GM23338 (cell line): ENCODE data around the gene PTP4A1. TPM values are rescaled to one million over a fixed set of nuclear protein-coding genes. Genes with fewer than 3 reads are reported as not detected.

Source experiments
- ATAC-seq: fragments of 200-7000 bp; cut with Tn5 transposase; 3 replicates; pipeline ENCODE4 v1.9.1; 2020
- DNase-seq: peaks from one replicate; pipeline ENCODE4 v3.0.0-alpha.2; 2015; ENCODE audit warnings: low spot score
- H2AFZ ChIP-seq: fragments of 200-600 bp; sonication (generic); 2 replicates; pipeline ENCODE4 v1.8.0; 2016; ENCODE audit warnings: antibody characterized with exemption, mild to moderate bottlenecking, moderate library complexity
- H3F3A ChIP-seq: fragments of 200-600 bp; sonication (generic); replicated peaks from 2 replicates; pipeline ENCODE4 v1.8.0; 2017; ENCODE audit warnings: antibody characterized with exemption, mixed run types, low read depth
- H3K27ac ChIP-seq: fragments of 200-600 bp; sonication (generic); 2 replicates; pipeline ENCODE4 v1.6.1; 2016; ENCODE audit warnings: low read depth
- H3K27me3 ChIP-seq: fragments of 200-600 bp; sonication (generic); 2 replicates; pipeline ENCODE4 v1.8.0; 2016; ENCODE audit warnings: mild to moderate bottlenecking, mixed run types, moderate library complexity; ENCODE audit not compliant: insufficient read depth
- H3K36me3 ChIP-seq: fragments of 200-600 bp; sonication (generic); 2 replicates; pipeline ENCODE4 v1.8.0; 2016; ENCODE audit warnings: mild to moderate bottlenecking; ENCODE audit not compliant: insufficient read depth
- H3K4me1 ChIP-seq: fragments of 200-600 bp; sonication (generic); 2 replicates; pipeline ENCODE4 v1.8.0; 2016; ENCODE audit warnings: mild to moderate bottlenecking, moderate library complexity; ENCODE audit not compliant: insufficient read depth
- H3K4me2 ChIP-seq: fragments of 200-600 bp; sonication (generic); 2 replicates; pipeline ENCODE4 v1.7.1; 2017; ENCODE audit warnings: mixed run types
- H3K4me3 ChIP-seq: fragments of 200-600 bp; sonication (generic); 2 replicates; pipeline ENCODE4 v1.6.1; 2016; ENCODE audit warnings: mixed run types
- H3K79me2 ChIP-seq: fragments of 200-600 bp; sonication (generic); replicated peaks from 2 replicates; pipeline ENCODE4 v1.8.0; 2017; ENCODE audit warnings: mild to moderate bottlenecking; ENCODE audit not compliant: insufficient read depth
- H3K9me2 ChIP-seq: fragments of 200-600 bp; sonication (generic); 2 replicates; pipeline ENCODE4 v1.8.0; 2017; ENCODE audit not compliant: insufficient read depth
- H4K20me1 ChIP-seq: fragments of 200-600 bp; sonication (generic); replicated peaks from 2 replicates; pipeline ENCODE4 v1.8.0; 2017; ENCODE audit warnings: mild to moderate bottlenecking; ENCODE audit not compliant: insufficient read depth
- H3K27ac Mint-ChIP-seq: 2 replicates; pipeline ENCODE4 v1.8.0; 2020; ENCODE audit warnings: inconsistent platforms, mild to moderate bottlenecking, moderate library complexity, mixed read lengths
- H3K27me3 Mint-ChIP-seq: 3 replicates; pipeline ENCODE4 v1.8.0; 2022; ENCODE audit warnings: low read depth, mild to moderate bottlenecking, moderate library complexity, mixed read lengths, inconsistent platforms; ENCODE audit not compliant: insufficient read depth, poor library complexity
- H3K36me3 Mint-ChIP-seq: 3 replicates; pipeline ENCODE4 v1.8.0; 2021; ENCODE audit warnings: low read depth, mild to moderate bottlenecking, inconsistent platforms, moderate library complexity, mixed read lengths
- H3K4me1 Mint-ChIP-seq: 3 replicates; pipeline ENCODE4 v1.8.0; 2020; ENCODE audit warnings: mild to moderate bottlenecking, inconsistent platforms, mixed read lengths
- H3K4me3 Mint-ChIP-seq: 3 replicates; pipeline ENCODE4 v1.8.0; 2021; ENCODE audit warnings: moderate library complexity, mild to moderate bottlenecking, inconsistent platforms, mixed read lengths
- H3K9me3 Mint-ChIP-seq: 3 replicates; pipeline ENCODE4 v1.8.0; 2020; ENCODE audit warnings: moderate library complexity, mild to moderate bottlenecking, inconsistent platforms, mixed read lengths
- CREB1 ChIP-seq: fragments of 250-450 bp; sonication (Bioruptor Pico); IDR thresholded peaks from 2 replicates; pipeline ENCODE4 v1.5.0; 2020; ENCODE audit warnings: low read depth, mild to moderate bottlenecking, moderate library complexity
- EZH2 ChIP-seq: fragments of 200-600 bp; sonication (generic); IDR thresholded peaks from one replicate; pipeline ENCODE4 v1.8.0; 2017; ENCODE audit warnings: antibody characterized with exemption, mild to moderate bottlenecking, low read depth; ENCODE audit not compliant: unreplicated experiment
- JUNB ChIP-seq: IDR thresholded peaks from one replicate; pipeline ENCODE4 v1.6.1; 2016; ENCODE audit warnings: antibody characterized with exemption; ENCODE audit not compliant: unreplicated experiment
- NANOG ChIP-seq: IDR thresholded peaks from 2 replicates; pipeline ENCODE4 v1.6.1; 2016; ENCODE audit warnings: antibody characterized with exemption, borderline replicate concordance
- POLR2AphosphoS5 ChIP-seq: IDR thresholded peaks from 2 replicates; pipeline ENCODE4 v1.6.1; 2016; ENCODE audit warnings: antibody characterized with exemption, low read depth
- STAT1 ChIP-seq: IDR thresholded peaks from one replicate; pipeline ENCODE4 v1.6.1; 2016; ENCODE audit warnings: antibody characterized with exemption; ENCODE audit not compliant: unreplicated experiment
- polyA plus RNA-seq: library from polyadenylated mRNA; unstranded; fragments of >200 nt; fragmentation: Nextera tagmentation; extraction: Ambion mirVana; gene quantifications from 2 replicates; pipeline ENCODE4 v1.2.1, GENCODE V29; 2016
- total RNA-seq: library from RNA; depleted of rRNA; stranded (reverse); fragments of >200 nt; shearing (Covaris generic); gene quantifications from 2 replicates; pipeline ENCODE4 v1.2.3, GENCODE V29; 2014
- TF ChIP-seq, protein P1 (sequence below): IDR thresholded peaks from 2 replicates; pipeline ENCODE4 v1.6.1; 2016; ENCODE audit warnings: antibody characterized with exemption
- TF ChIP-seq, protein P2 (sequence below): fragments of 250-450 bp; sonication (Bioruptor Pico); IDR thresholded peaks from 2 replicates; pipeline ENCODE4 v1.5.0; 2020; ENCODE audit warnings: mild to moderate bottlenecking, moderate library complexity

Gene PTP4A1
- total and polyA plus RNA-seq, 2 experiments from 2014 or later, result 99.0 to 102 TPM

DNA sequence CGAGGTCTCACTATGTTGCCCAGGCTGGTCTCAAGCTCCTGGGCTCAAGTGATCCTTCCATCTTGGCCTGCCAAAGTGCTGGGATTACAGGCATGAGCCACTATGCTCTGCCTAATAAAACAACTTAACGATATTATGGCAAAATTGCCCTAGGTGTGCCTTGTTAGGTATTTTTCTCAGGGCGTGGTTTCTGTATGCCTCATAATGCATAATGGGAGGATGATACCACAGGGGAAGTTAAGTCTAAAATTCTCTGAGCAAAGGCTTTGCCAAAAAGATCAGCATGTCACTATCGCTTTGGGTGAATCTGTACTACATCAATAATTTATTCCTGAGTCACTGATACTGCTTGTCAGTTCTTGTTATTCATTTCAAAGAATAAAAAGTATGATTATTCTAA lies 15.9 kb upstream of the PTP4A1 start:
- Histone ChIP-seq H2AFZ (no peak overlapping the region), H3K36me3 (no peaks in the 10 kb centered on the region), H3K9me2 (no peaks in the 10 kb centered on the region), H3K4me3 (no peak overlapping the region), H3K27me3 (no peaks in the 10 kb centered on the region), H3K4me2 (no peak overlapping the region), H4K20me1 (no peaks in the 10 kb centered on the region), H3K27ac (no peak overlapping the region), H3F3A (no peaks in the 10 kb centered on the region), H3K4me1 (no peaks in the 10 kb centered on the region; the same call in 1 of the 2 replicates), H3K79me2 (no peaks in the 10 kb centered on the region)
- H3K4me3 Mint-ChIP-seq, result no peak overlapping the region
- no peak for TF ChIP-seq EZH2
- no peak for TF ChIP-seq POLR2AphosphoS5
- TF ChIP-seq STAT1, result no peak
- TF ChIP-seq, protein P1, sequence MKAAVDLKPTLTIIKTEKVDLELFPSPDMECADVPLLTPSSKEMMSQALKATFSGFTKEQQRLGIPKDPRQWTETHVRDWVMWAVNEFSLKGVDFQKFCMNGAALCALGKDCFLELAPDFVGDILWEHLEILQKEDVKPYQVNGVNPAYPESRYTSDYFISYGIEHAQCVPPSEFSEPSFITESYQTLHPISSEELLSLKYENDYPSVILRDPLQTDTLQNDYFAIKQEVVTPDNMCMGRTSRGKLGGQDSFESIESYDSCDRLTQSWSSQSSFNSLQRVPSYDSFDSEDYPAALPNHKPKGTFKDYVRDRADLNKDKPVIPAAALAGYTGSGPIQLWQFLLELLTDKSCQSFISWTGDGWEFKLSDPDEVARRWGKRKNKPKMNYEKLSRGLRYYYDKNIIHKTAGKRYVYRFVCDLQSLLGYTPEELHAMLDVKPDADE, result no peak
- TF ChIP-seq CREB1, result no peak
- no peak for TF ChIP-seq JUNB
- ATAC-seq (no peak), DNase-seq (no peak)
- peaks cover 4% of the 10 kb centered on the region for H3K27me3 Mint-ChIP-seq
- H3K27ac Mint-ChIP-seq, result no peak overlapping the region
- H3K4me1 Mint-ChIP-seq, result peaks cover 4% of the 10 kb centered on the region; the same call in 1 of the 3 replicates
- H3K9me3 Mint-ChIP-seq, result peaks cover 3% of the 10 kb centered on the region; the same call in 2 of the 3 replicates
- H3K36me3 Mint-ChIP-seq, result no peaks in the 10 kb centered on the region

DNA sequence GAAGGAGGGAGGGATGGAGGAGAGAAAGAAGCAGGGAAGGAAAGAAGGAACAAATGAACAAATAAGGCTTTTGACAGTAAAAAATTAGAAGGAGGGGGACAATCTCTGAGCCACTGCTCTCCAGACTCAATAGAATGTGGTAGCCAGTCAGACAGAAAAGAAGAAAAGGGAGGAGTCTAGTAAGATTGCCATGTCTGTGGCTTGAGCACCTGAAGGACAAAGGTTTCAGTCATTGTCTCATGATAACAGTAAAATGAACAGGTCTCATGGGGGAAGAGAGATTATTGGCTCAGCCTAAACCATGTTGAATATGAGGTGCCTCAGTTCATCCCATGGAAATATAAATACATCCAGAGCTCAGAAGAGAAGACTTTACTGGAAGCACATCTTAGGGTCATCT lies 14.0 kb upstream of the PTP4A1 start:
- no peak overlapping the region for H3K4me3 Mint-ChIP-seq
- Histone ChIP-seq H3K27ac (no peak overlapping the region), H3K27me3 (no peaks in the 10 kb centered on the region), H3K9me2 (no peaks in the 10 kb centered on the region), H3K4me2 (no peak overlapping the region), H2AFZ (no peak overlapping the region), H3F3A (no peaks in the 10 kb centered on the region), H4K20me1 (no peaks in the 10 kb centered on the region), H3K79me2 (no peaks in the 10 kb centered on the region), H3K4me1 (no peaks in the 10 kb centered on the region; the same call in 1 of the 2 replicates), H3K4me3 (no peak overlapping the region), H3K36me3 (no peaks in the 10 kb centered on the region)
- ATAC-seq, result no peak
- TF ChIP-seq, protein P2, sequence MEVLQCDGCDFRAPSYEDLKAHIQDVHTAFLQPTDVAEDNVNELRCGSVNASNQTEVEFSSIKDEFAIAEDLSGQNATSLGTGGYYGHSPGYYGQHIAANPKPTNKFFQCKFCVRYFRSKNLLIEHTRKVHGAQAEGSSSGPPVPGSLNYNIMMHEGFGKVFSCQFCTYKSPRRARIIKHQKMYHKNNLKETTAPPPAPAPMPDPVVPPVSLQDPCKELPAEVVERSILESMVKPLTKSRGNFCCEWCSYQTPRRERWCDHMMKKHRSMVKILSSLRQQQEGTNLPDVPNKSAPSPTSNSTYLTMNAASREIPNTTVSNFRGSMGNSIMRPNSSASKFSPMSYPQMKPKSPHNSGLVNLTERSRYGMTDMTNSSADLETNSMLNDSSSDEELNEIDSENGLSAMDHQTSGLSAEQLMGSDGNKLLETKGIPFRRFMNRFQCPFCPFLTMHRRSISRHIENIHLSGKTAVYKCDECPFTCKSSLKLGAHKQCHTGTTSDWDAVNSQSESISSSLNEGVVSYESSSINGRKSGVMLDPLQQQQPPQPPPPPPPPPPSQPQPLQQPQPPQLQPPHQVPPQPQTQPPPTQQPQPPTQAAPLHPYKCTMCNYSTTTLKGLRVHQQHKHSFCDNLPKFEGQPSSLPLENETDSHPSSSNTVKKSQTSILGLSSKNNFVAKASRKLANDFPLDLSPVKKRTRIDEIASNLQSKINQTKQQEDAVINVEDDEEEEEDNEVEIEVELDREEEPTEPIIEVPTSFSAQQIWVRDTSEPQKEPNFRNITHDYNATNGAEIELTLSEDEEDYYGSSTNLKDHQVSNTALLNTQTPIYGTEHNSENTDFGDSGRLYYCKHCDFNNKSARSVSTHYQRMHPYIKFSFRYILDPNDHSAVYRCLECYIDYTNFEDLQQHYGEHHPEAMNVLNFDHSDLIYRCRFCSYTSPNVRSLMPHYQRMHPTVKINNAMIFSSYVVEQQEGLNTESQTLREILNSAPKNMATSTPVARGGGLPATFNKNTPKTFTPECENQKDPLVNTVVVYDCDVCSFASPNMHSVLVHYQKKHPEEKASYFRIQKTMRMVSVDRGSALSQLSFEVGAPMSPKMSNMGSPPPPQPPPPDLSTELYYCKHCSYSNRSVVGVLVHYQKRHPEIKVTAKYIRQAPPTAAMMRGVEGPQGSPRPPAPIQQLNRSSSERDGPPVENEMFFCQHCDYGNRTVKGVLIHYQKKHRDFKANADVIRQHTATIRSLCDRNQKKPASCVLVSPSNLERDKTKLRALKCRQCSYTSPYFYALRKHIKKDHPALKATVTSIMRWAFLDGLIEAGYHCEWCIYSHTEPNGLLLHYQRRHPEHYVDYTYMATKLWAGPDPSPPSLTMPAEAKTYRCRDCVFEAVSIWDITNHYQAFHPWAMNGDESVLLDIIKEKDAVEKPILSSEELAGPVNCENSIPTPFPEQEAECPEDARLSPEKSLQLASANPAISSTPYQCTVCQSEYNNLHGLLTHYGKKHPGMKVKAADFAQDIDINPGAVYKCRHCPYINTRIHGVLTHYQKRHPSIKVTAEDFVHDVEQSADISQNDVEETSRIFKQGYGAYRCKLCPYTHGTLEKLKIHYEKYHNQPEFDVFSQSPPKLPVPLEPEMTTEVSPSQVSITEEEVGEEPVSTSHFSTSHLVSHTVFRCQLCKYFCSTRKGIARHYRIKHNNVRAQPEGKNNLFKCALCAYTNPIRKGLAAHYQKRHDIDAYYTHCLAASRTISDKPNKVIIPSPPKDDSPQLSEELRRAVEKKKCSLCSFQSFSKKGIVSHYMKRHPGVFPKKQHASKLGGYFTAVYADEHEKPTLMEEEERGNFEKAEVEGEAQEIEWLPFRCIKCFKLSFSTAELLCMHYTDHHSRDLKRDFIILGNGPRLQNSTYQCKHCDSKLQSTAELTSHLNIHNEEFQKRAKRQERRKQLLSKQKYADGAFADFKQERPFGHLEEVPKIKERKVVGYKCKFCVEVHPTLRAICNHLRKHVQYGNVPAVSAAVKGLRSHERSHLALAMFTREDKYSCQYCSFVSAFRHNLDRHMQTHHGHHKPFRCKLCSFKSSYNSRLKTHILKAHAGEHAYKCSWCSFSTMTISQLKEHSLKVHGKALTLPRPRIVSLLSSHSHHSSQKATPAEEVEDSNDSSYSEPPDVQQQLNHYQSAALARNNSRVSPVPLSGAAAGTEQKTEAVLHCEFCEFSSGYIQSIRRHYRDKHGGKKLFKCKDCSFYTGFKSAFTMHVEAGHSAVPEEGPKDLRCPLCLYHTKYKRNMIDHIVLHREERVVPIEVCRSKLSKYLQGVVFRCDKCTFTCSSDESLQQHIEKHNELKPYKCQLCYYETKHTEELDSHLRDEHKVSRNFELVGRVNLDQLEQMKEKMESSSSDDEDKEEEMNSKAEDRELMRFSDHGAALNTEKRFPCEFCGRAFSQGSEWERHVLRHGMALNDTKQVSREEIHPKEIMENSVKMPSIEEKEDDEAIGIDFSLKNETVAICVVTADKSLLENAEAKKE (CRISPR knock-in tag), result no peak
- TF ChIP-seq JUNB (no peak), NANOG (no peak)
- no peak for DNase-seq
- H3K4me1 Mint-ChIP-seq, result peaks cover 4% of the 10 kb centered on the region; the same call in 1 of the 3 replicates
- H3K27ac Mint-ChIP-seq, result no peak overlapping the region
- H3K36me3 Mint-ChIP-seq, result no peaks in the 10 kb centered on the region
- peaks cover 5% of the 10 kb centered on the region for H3K27me3 Mint-ChIP-seq
- peaks cover 3% of the 10 kb centered on the region; the same call in 2 of the 3 replicates for H3K9me3 Mint-ChIP-seq
